Mammary epithelial cell (primary cell): Measurements from ENCODE around the gene SRPK2.

ENCODE experiments used
- EZH2 ChIP-seq: IDR thresholded peaks from 2 replicates; pipeline ENCODE4 v1.6.1; 2012; ENCODE audit warnings: low read length, inconsistent platforms, borderline replicate concordance
- TF ChIP-seq, protein P1 (sequence below), 2 donors: IDR thresholded peaks in 1 of 2; conservative IDR thresholded peaks in 1 of 2; 2 replicates each; pipeline ENCODE4 v1.5.1; 2011 to 2012; ENCODE audit warnings: inconsistent platforms in 2 of 2, low read length in 2 of 2, mild to moderate bottlenecking in 2 of 2, control low read depth in 1 of 2, low read depth in 1 of 2; ENCODE audit not compliant: insufficient read depth in 1 of 2; ENCODE audit errors: extremely low read depth in 1 of 2

DNA sequence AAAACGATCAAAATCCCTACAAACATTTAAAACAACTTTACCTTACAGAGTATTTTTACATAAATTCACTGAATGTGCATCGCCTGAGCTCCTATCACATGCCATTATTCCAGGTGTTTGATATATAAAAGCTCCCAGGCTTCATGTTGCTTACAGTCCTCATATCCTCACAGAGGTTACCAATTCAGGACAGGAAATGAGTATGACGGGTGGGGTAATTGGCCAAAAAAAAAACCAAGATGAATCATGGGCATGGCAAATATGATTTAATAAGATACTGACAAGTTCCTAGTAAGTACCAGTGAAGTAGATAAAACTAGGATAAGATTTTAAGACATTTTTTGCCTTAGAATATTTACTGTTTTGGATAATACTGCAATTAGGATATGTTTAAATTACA, 238.9 kb downstream of the SRPK2 start:
- TF ChIP-seq, protein P1, sequence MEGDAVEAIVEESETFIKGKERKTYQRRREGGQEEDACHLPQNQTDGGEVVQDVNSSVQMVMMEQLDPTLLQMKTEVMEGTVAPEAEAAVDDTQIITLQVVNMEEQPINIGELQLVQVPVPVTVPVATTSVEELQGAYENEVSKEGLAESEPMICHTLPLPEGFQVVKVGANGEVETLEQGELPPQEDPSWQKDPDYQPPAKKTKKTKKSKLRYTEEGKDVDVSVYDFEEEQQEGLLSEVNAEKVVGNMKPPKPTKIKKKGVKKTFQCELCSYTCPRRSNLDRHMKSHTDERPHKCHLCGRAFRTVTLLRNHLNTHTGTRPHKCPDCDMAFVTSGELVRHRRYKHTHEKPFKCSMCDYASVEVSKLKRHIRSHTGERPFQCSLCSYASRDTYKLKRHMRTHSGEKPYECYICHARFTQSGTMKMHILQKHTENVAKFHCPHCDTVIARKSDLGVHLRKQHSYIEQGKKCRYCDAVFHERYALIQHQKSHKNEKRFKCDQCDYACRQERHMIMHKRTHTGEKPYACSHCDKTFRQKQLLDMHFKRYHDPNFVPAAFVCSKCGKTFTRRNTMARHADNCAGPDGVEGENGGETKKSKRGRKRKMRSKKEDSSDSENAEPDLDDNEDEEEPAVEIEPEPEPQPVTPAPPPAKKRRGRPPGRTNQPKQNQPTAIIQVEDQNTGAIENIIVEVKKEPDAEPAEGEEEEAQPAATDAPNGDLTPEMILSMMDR (conservative IDR thresholded peaks at IDR 0.05 in 1 of 2, IDR thresholded peaks at IDR 0.05 in 1 of 2; ENCODE audit: extremely low read depth in 1 of 2, insufficient read depth in 1 of 2, low read depth in 1 of 2, low read length in 2 of 2) = no peak
- TF ChIP-seq EZH2 = no peak
